Parathyroid adenoma (tissue), 2 donors: ENCODE measurements around the gene PCK1.

Experiments used
- H2AFZ ChIP-seq: fragments of 300-600 bp; sonication (generic); one replicate; pipeline ENCODE4 v1.7.0; 2017; ENCODE audit warnings: antibody characterized with exemption, mild to moderate bottlenecking
- H3K27ac ChIP-seq: fragments of 300-600 bp; sonication (generic); one replicate; pipeline ENCODE4 v1.7.0; 2017
- H3K27me3 ChIP-seq: fragments of 300-600 bp; sonication (generic); one replicate; pipeline ENCODE4 v1.7.0; 2017; ENCODE audit warnings: low read length; ENCODE audit not compliant: control insufficient read depth, insufficient read depth
- H3K36me3 ChIP-seq: fragments of 300-600 bp; sonication (generic); one replicate; pipeline ENCODE4 v1.7.0; 2017; ENCODE audit warnings: low read length; ENCODE audit not compliant: control insufficient read depth, insufficient read depth
- H3K4me1 ChIP-seq: fragments of 300-600 bp; sonication (generic); one replicate; pipeline ENCODE4 v1.7.0; 2017; ENCODE audit warnings: control low read depth
- H3K4me2 ChIP-seq: fragments of 300-600 bp; sonication (generic); one replicate; pipeline ENCODE4 v1.7.0; 2017; ENCODE audit warnings: low read length
- H3K4me3 ChIP-seq: fragments of 300-600 bp; sonication (generic); one replicate; pipeline ENCODE4 v1.7.0; 2017; ENCODE audit warnings: low read depth, low read length
- H3K79me2 ChIP-seq: fragments of 300-600 bp; sonication (generic); one replicate; pipeline ENCODE4 v1.7.0; 2017; ENCODE audit warnings: control low read depth
- H3K9ac ChIP-seq: fragments of 300-600 bp; sonication (generic); one replicate; pipeline ENCODE4 v1.7.0; 2017; ENCODE audit warnings: mild to moderate bottlenecking
- H3K9me3 ChIP-seq: fragments of 300-600 bp; sonication (generic); one replicate; pipeline ENCODE4 v1.7.0; 2017; ENCODE audit warnings: low read length; ENCODE audit not compliant: control insufficient read depth
- TF ChIP-seq, protein P1 (sequence below): fragments of 300-600 bp; sonication (generic); IDR thresholded peaks from one replicate; pipeline ENCODE4 v1.7.0; 2017; ENCODE audit warnings: antibody characterized with exemption, mild to moderate bottlenecking
- donor health status: primary hyperparathyroidism.

PCK1 gene

DNA sequence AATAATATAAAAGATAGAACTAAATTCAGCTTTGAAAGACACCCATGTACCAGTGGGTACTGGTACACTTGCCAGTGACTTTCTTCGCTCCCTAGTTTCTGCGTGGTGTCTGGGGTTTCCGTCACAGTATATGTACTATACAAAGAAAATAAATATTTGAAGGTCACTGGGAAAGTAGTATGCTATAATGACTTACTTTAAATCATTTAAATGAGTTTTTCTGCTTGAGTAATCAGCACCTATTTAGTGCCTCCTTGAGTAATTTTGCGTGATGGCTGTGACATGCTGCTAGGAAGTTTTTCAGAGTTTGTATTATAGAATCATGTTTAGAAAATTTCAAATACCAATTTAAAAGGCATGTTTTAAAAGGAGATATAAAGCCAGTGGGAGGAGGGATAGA lies 32.8 kb upstream of the PCK1 start:
- no peaks in the 10 kb centered on the region for H3K9me3 ChIP-seq
- no peaks in the 10 kb centered on the region for H3K27me3 ChIP-seq
- H3K4me1 ChIP-seq, result no peaks in the 10 kb centered on the region
- H3K4me2 ChIP-seq, result no peak overlapping the region
- H3K4me3 ChIP-seq, result no peak overlapping the region
- H3K79me2 ChIP-seq, result no peaks in the 10 kb centered on the region
- no peak overlapping the region for H3K27ac ChIP-seq
- H2AFZ ChIP-seq, result no peak overlapping the region
- no peaks in the 10 kb centered on the region for H3K36me3 ChIP-seq
- TF ChIP-seq, protein P1, sequence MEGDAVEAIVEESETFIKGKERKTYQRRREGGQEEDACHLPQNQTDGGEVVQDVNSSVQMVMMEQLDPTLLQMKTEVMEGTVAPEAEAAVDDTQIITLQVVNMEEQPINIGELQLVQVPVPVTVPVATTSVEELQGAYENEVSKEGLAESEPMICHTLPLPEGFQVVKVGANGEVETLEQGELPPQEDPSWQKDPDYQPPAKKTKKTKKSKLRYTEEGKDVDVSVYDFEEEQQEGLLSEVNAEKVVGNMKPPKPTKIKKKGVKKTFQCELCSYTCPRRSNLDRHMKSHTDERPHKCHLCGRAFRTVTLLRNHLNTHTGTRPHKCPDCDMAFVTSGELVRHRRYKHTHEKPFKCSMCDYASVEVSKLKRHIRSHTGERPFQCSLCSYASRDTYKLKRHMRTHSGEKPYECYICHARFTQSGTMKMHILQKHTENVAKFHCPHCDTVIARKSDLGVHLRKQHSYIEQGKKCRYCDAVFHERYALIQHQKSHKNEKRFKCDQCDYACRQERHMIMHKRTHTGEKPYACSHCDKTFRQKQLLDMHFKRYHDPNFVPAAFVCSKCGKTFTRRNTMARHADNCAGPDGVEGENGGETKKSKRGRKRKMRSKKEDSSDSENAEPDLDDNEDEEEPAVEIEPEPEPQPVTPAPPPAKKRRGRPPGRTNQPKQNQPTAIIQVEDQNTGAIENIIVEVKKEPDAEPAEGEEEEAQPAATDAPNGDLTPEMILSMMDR, result no peak
- no peak overlapping the region for H3K9ac ChIP-seq

DNA sequence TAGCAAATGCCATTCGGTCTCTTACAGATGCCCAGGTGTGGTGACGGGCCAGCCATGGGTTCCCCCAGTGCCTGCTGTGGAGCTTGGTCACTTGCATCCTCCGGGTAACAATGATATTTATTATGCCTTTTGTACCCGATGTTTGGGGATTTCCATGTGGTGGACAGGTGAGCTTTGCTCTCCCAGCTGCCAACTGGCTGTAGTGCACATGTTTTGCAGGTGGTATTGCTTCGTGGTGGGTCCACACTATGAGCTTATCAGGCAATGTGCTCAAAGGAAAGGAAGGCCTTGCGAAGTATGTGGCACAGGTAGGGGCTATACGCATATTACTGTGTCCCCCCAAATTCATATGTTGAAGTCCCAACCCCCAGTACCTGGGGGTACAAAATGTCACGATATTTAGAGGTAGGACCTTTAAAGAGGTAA lies 31.7 kb upstream of the PCK1 start:
- no peak overlapping the region for H3K4me3 ChIP-seq
- no peaks in the 10 kb centered on the region for H3K27me3 ChIP-seq
- H3K4me2 ChIP-seq, result no peak overlapping the region
- H3K9me3 ChIP-seq, result no peaks in the 10 kb centered on the region
- no peaks in the 10 kb centered on the region for H3K79me2 ChIP-seq
- no peak overlapping the region for H3K27ac ChIP-seq
- no peak overlapping the region for H2AFZ ChIP-seq
- H3K36me3 ChIP-seq, result no peaks in the 10 kb centered on the region
- H3K4me1 ChIP-seq, result no peaks in the 10 kb centered on the region
- TF ChIP-seq, protein P1, result no peak
- no peak overlapping the region for H3K9ac ChIP-seq

DNA sequence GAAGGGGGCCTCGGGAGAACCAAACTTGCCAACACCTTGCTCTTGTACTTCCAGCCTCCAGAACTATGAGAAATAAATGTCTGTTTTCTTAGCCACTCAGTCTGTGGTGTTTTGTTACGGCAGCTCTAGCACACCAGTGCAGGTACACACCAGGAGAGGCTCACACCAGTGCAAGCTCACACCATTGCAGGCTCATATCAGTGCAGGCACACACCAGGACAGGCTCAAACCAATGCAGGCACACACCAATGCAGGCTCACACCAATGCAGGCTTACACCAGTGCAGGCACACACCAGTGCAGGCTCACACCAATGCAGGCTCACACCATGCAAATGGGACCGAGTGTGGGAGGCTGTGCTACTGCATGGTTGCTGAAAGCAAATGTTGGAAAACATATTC lies 31.1 kb upstream of the PCK1 start:
- Histone ChIP-seq H2AFZ (no peak overlapping the region), H3K9ac (no peak overlapping the region), H3K36me3 (no peaks in the 10 kb centered on the region), H3K4me1 (no peaks in the 10 kb centered on the region), H3K4me2 (no peak overlapping the region), H3K27me3 (no peaks in the 10 kb centered on the region), H3K27ac (no peak overlapping the region), H3K9me3 (no peaks in the 10 kb centered on the region), H3K4me3 (no peak overlapping the region), H3K79me2 (no peaks in the 10 kb centered on the region)
- TF ChIP-seq, protein P1, result no peak

DNA sequence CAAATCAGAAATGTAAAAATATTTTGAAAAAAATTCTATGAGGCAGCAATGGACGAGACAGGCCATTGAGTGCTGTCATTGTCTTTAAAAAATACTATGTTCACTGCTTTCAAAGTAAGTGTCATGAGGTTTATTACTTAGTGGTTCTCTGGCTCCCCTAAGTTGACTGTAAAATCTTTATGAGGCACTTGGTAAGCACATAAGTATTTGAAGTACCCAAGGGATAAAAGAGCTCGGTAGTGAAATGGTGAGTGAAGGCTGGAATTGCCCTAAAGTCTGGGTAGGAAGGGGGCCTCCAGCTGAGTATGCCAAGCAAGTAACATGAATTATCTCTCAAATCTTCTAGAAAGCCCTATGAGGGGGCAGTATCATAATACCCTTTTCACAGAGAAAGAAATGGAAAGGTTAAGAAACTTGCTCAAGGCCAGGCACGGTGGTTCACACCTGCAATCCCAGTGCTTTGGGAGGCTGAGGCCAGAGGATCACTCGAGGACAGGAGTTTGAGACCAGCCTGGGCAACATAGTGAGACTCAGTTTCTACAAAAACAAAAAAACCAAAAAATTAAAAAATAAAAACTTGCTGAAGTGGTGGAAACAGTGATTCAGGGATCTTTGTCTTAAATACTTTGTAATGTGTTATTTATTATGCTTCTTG lies 30.5 kb upstream of the PCK1 start:
- Histone ChIP-seq H2AFZ (no peak overlapping the region), H3K4me1 (no peaks in the 10 kb centered on the region), H3K79me2 (no peaks in the 10 kb centered on the region), H3K9me3 (no peaks in the 10 kb centered on the region), H3K4me2 (no peak overlapping the region), H3K27ac (no peak overlapping the region), H3K36me3 (no peaks in the 10 kb centered on the region), H3K9ac (no peak overlapping the region), H3K4me3 (no peak overlapping the region), H3K27me3 (no peaks in the 10 kb centered on the region)
- TF ChIP-seq, protein P1, result no peak

DNA sequence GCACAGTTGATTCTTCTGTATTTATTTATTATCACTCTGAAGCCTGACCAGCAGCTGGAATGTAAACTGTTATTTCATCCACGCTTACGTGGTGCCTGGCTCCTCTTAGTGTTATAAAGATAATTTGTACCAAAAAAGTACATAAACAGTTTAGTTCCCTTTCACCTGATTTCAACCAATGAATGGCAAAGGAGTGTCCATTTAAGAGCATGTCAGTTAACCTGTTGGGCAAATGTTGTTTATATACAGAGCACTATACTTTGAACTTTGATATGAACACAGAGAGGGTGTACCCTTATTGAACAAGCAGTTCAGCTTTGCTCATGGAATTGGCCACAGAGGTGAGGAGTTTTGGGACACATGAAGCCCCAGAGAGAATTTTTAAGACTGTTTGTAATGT lies 28.8 kb upstream of the PCK1 start:
- Histone ChIP-seq H3K27ac (no peak overlapping the region), H3K9ac (no peak overlapping the region)
- TF ChIP-seq, protein P1, result no peak

More for the DNA sequence above, 28.8 kb upstream of the PCK1 start:
- Histone ChIP-seq H2AFZ (no peak overlapping the region), H3K36me3 (no peaks in the 10 kb centered on the region), H3K9me3 (no peaks in the 10 kb centered on the region), H3K4me2 (no peak overlapping the region), H3K79me2 (no peaks in the 10 kb centered on the region), H3K27me3 (no peaks in the 10 kb centered on the region), H3K4me3 (no peak overlapping the region), H3K4me1 (no peaks in the 10 kb centered on the region)
